Loucy (cell line): ENCODE results near the gene KCNC2.

Source experiments
- EZH2phosphoT487 ChIP-seq: fragments of 200-600 bp; IDR thresholded peaks from 2 replicates; pipeline ENCODE4 v1.6.1; 2018; ENCODE audit warnings: antibody characterized with exemption, mild to moderate bottlenecking, moderate library complexity, borderline replicate concordance
- TF ChIP-seq, protein P1 (sequence below): fragments of 200-600 bp; sonication (generic); conservative IDR thresholded peaks from 2 replicates; pipeline ENCODE4 v1.5.1; 2014; ENCODE audit warnings: mild to moderate bottlenecking, antibody characterized with exemption, low read length

DNA sequence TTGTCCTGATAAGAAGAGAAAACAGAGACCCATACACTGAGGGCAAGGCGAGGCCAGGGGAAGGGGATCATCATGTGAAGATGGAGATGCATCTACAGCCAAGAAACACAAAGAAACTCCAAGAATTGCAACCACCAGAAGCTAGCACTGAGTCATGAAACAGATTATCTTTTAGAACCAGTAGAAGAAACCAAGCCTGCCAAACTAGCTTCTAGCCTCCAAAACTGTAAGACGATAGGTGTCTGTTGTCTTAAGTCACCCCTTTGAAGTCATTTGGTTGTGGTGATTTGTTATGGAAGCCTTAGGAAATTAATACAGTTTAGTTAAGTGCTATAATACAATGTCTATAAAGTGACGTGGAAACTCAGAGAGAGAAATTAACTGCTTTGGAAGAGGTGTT lies 15.4 kb downstream of the KCNC2 start:
- TF ChIP-seq, protein P1, sequence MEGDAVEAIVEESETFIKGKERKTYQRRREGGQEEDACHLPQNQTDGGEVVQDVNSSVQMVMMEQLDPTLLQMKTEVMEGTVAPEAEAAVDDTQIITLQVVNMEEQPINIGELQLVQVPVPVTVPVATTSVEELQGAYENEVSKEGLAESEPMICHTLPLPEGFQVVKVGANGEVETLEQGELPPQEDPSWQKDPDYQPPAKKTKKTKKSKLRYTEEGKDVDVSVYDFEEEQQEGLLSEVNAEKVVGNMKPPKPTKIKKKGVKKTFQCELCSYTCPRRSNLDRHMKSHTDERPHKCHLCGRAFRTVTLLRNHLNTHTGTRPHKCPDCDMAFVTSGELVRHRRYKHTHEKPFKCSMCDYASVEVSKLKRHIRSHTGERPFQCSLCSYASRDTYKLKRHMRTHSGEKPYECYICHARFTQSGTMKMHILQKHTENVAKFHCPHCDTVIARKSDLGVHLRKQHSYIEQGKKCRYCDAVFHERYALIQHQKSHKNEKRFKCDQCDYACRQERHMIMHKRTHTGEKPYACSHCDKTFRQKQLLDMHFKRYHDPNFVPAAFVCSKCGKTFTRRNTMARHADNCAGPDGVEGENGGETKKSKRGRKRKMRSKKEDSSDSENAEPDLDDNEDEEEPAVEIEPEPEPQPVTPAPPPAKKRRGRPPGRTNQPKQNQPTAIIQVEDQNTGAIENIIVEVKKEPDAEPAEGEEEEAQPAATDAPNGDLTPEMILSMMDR, result no peak
- TF ChIP-seq EZH2phosphoT487, result no peak
